Measurements from ENCODE around the gene IGHMBP2.

- TF ChIP-seq EZH2 (IDR thresholded peaks at IDR 0.05; ENCODE audit: insufficient read depth, poor library complexity, severe bottlenecking) (no peak), EZH2phosphoT487 (IDR thresholded peaks at IDR 0.05; ENCODE audit: insufficient read depth, low read depth) (no peak)
Measured at GRCh38 chr11:68932933-68933577, 29.4 kb downstream of the IGHMBP2 start.

All from GM23248 (cell line).